SK-N-SH (cell line): Measurements from ENCODE around the gene CUX1.

ENCODE experiments used
- CTCF ChIP-seq: fragments of 200-600 bp; sonication (generic); IDR thresholded peaks from 2 replicates; pipeline ENCODE4 v1.6.1; 2017; ENCODE audit warnings: antibody characterized with exemption, mild to moderate bottlenecking, moderate library complexity
- EP300 ChIP-seq, 2 experiments: IDR thresholded peaks; 2 replicates each; pipeline versions ENCODE4 v1.4.0 to v1.6.1; 2012; ENCODE audit warnings: borderline replicate concordance in 1 of 2, low read depth in 1 of 2, low read length in 1 of 2
- MAX ChIP-seq: IDR thresholded peaks from 2 replicates; pipeline ENCODE4 v1.4.0; 2012; ENCODE audit warnings: low read depth
- MEF2A ChIP-seq: IDR thresholded peaks from 2 replicates; pipeline ENCODE4 v1.4.0; 2012; ENCODE audit warnings: low read depth, borderline replicate concordance
- NFIC ChIP-seq: IDR thresholded peaks from 2 replicates; pipeline ENCODE4 v1.4.0; 2012; ENCODE audit warnings: borderline replicate concordance
- POLR2AphosphoS5 ChIP-seq: IDR thresholded peaks from 2 replicates; pipeline ENCODE4 v1.6.1; 2012; ENCODE audit warnings: low read depth, low read length
- RAD21 ChIP-seq: IDR thresholded peaks from 2 replicates; pipeline ENCODE4 v1.6.1; 2012; ENCODE audit warnings: mild to moderate bottlenecking, low read length
- RCOR1 ChIP-seq: fragments of 150-350 bp; IDR thresholded peaks from 2 replicates; pipeline ENCODE4 v1.6.1; 2017; ENCODE audit warnings: antibody characterized with exemption, low read length
- SIN3A ChIP-seq: IDR thresholded peaks from 2 replicates; pipeline ENCODE4 v1.6.1; 2012; ENCODE audit warnings: low read depth, mild to moderate bottlenecking, low read length, moderate library complexity, borderline replicate concordance
- YY1 ChIP-seq: IDR thresholded peaks from 2 replicates; pipeline ENCODE4 v1.4.0; 2012; ENCODE audit warnings: low read depth, mild to moderate bottlenecking
- ZBTB33 ChIP-seq: IDR thresholded peaks from 2 replicates; pipeline ENCODE4 v1.4.0; 2012; ENCODE audit warnings: low read depth, borderline replicate concordance

- TF ChIP-seq RCOR1: no peak
- no peak for TF ChIP-seq MEF2A
- no peak for TF ChIP-seq SIN3A
- no peak for TF ChIP-seq NFIC
- TF ChIP-seq POLR2AphosphoS5: no peak
- TF ChIP-seq ZBTB33: no peak
- no peak for TF ChIP-seq MAX
- TF ChIP-seq YY1: no peak
- no peak for TF ChIP-seq EP300 (IDR thresholded peaks at IDR 0.05; ENCODE audit: borderline replicate concordance in 1 of 2, low read depth in 1 of 2, low read length in 1 of 2)
- TF ChIP-seq CTCF: no peak
- no peak for TF ChIP-seq RAD21
These were observed 26.2 kb downstream of the CUX1 start for GRCh38 chr7:101843293-101844271.
